NCI-H2107 (cell line): ENCODE results near the gene MBOAT2.
A peak's percentile ranks its signal among the peaks of the same experiment; 100 is the strongest.
"Not testable (repeated sequence)": the region's sequence is repeated elsewhere in the genome, so short reads cannot be mapped to it uniquely, and the experiment has no call there.

ENCODE experiments used
- DNase-seq: peaks from one replicate; lab custom pipeline; 2025; lab: John Stamatoyannopoulos, UW

The MBOAT2 gene

DNA sequence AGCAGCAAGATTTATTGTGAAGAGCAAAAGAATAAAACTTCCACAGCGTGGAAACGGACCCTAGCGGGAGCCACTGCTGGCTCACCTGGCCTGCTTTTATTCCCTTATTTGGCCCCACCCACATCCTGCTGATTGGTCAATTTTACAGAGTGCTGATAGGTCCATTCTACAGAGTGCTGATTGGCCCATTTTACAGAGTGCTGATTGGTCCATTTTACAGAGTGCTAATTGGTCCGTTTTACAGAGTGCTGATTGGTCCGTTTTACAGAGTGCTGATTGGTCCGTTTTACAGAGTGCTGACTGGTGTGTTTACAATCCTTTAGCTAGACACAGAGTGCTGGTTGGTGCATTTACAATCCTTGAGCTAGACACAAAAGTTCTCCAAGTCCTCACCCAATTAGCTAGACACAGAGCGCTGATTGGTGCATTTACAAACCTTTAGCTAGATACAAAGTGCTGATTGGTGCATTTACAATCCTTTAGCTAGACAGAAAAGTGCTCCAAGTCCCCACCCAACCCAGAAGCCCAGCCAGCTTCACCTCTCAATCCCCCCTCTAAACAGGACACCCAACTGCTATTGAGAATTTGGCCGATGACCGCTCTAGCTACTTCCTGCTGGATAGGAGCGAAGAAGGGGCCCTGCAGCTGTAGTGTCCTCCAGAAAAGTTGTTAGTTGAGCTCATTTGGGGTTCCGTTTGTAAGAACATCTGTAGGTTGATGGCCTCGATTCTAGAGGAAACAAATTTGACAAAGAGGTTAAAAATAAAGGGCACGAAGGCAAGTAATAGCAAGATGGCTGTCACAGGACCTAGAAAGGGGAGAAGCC is 108.2 kb downstream of the MBOAT2 start:
- not testable (repeated sequence) for DNase-seq

DNA sequence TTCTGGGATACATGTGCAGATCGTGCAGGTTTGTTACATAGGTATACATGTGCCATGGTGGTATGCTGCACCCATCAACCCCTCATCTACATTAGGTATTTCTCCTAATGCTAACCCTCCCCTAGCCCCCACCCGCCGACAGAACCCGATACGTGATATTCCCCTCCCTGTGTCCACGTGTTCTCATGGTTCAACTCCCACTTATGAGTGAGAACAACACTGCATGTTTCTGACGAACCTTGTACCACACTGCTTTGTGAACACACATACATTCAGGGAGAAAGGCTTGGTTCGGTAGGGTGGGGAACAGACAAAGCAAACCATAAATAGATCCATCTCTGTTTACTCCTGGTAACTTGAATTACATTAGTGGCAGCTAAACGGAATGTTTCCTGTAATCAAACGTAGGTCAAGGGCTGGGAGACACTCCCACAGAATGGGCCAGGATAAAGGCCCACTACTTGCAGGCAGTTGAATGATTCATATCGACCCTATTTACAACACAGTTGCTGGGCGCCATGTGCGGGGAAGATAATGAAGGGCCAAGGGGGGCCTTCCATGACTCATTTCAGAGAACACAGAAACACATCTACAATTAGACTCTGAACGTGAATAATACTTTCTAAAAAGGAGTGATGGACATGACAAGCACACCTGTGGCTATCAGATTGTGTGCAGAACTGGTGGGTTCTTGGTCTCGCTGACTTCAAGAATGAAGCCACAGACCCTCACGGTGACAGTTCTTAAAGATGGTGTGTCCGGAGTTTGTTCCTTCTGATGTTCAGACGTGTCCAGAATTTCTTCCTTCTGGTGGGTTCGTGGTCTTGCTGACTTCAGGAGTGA is 109.3 kb downstream of the MBOAT2 start:
- no peak for DNase-seq

DNA sequence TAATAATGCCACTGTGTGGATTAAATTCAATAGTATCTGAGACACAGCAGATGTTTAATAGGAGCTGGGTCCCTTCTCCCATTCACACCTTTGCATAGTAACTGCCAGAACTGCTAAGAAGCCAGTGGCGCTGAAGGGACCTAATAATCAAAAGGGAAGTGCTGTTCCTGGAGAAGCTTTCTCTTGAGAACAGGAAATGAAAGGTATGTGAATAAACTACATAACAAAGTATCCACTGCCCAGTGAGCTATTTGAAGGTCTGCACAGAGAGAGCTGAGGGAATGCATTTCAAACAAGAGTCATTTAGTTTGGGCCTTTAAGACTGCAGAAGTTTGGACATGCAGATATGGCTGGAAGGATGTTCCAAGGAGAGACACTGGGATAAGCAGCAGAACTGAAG is 110.0 kb downstream of the MBOAT2 start:
- DNase-seq: no peak

DNA sequence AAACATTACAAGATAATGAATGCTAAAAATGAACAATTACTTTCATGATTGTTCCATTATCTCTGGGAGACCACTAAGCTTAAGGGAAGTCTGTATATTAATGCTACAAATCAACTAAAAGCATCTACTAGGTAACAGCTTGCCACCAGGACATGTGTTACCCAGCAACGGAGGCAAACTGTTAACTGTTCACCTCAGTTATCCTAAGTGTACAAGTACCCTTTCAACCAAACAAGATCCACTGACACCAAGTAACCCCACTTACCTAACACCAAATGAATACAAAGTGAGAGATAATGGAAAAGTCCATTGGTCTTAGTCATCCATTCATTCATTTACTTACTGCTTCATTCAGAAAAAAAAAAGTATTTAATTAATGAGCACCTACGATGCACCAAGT is 111.4 kb downstream of the MBOAT2 start:
- DNase-seq: no peak

DNA sequence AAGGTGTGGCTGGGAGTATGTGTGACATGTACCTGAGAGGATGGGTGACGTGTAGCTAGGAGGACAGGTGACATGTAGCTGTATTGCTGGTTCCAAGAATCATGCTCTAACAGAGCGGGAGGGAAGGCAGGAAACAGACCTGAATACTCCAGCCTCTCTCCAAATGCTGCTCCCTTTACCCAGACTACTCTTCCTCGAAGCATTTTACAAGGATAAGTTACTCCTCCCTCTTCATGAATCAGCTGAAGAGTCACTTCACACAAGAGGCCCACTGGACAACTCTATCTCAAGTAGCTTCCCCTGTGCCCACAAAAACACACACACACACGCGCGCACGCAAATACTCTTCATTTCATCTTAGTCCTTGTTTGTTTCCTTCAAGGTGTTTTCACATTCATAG is 113.5 kb downstream of the MBOAT2 start:
- no peak for DNase-seq

DNA sequence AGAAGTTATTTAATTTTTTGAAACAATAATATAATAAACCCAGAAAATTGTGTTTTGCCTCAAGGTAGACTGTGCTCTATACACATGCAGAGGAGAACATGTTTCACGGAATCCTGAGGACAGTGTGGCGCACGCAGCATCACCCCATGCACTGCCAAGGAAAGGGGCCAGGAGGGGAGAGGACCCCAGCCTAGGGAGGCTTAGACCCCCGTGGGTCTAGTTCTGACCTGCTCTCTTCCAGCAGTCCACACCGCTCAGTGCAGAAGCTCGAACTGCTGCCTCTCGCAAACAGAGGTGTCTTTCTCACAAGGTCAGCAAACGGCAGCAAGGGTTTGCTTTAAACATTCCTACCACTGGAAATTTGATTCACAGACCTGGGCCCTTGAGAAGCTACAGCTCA is 114.5 kb downstream of the MBOAT2 start:
- DNase-seq: no peak

DNA sequence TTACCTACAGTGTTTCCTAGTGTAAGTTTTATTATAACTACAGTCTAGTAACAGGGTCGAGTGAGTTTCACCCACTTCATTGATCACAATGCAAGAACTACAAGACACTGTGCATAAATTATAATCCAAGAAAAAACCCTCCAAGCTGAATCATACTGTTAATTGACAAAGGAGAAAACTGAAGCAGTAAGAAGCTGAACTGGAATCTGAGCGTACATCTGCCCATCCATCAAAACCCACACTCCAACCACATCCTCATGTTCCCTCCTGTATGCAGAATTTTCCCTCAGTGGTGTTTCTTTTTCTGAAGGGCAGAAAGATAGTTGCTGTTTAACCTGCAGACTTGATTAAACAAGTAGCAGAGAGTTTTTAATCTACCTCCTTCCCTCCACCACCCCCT is 116.6 kb downstream of the MBOAT2 start:
- DNase-seq: no peak

DNA sequence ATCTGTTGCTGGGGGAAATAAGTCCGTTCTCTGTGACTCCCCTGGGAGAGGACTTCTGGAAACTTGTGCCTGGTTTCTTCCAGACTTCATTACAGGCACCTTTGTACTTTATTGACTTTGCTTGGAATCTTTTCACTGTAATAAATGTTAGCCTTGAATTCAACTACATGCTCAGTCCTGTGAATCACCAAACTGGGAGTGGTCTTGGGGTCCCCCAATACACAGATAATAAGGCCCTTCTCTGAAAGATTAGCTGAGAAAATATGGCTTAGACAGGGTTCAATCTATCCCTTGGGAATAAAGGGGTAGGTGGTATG is 117.3 kb downstream of the MBOAT2 start:
- DNase-seq: no peak

DNA sequence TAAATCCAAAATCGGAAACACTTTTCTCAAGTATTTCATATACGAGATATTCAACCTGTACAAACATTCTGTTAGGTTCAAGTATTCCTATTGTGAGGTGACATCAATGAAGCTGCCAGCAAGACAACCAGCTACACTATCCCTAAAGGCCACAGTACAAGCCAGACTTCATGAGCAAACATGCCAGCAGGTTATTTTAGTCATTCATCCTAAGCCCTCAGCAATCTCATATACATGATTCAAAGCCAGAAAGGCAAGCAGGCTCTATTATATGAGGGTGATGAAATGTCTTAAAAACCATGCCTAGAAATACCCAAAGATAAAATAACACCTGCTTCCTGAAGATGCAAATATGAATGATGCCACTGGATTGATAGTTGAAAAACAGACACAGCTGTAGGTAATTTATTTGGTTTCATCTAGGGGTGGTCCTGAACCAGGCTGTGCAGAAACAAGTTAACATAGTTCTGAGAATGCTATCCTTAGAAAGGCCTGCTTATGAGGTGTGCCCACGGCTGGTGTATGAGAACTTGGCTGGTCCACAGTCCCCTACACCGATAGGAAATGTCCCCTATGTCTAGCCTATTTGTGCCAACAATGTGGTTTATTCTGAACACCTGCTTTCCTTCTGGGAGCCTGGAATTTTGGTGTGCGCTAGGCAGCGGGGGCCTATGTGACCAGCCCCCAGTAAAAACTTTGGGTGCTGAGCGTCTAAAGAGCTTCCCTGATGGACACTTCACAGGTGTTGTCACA is 117.9 kb downstream of the MBOAT2 start:
- DNase-seq: no peak

DNA sequence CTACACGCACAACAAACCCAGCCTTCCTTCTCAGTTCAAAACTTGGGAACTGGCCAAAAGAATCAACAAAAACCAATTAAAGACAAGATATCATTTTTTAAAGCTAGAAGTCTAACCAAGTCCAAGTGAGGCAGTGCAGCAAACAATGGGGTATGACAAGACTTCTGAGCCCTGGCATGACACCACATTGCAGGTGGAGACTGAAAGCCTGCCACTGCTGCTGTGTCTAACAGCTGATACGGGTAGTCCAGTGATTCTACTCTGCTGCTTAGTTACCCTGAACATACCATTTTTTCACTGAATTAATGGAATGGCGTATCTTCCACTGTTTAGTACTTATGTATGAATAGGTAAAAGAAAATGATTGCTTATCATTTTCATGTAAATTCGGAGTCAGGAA is 118.7 kb downstream of the MBOAT2 start:
- DNase-seq: no peak

DNA sequence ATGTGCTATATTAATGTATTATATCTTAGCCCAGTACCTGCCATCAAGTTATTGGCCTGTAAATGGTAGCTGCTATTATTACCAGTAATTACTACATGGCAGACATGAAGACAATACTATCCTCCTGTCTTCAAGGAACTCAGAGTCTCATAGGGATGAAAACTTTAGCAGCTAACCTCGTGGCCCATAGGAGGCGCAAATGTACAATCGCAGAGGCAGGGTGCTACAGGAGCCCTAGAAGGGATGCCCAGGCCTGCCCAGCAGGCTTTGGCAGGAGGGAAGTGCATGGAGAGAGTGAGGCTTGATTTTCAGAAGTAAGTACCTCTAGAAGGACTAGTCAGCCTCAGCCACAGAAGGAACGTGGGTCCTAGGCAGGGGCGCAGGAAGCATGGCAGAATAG is 121.4 kb downstream of the MBOAT2 start:
- no peak for DNase-seq

DNA sequence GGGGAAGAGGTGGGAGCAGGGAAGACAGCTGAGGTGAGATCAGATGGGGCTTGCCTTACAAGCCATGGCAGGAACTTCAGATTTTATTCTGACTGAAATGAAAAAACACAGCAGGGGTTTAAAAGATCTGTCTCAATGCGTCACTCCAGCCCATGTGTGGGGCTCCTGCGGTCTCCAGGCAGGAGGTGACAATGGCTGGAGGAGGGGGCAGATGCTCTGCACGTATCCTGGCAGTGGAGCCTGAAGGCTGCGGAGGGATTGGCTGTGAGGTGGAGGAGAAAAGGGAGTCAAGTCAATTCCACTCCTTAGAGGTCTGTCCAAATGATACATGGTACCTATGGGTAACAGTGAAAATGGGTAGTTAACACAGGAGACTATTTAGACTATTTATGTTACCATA is 125.6 kb downstream of the MBOAT2 start:
- DNase-seq: no peak

DNA sequence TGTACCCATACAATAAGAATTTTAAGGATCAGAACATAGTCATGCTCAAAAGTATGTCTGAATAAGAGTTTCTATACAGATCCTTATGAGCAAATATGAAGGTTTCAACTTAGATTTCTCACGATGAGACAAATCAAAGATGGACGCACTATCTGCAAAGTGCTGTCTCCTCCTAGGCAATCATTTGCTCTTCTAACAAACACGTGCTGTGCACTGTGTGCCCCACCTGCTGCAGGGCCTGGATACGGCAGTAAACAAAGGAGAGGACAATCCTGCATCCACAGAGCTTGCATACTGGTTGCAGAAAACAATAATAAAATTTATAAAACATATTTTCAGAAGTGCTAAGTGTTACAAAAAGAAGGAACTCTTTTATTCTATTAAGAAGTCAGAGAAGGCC is 126.2 kb downstream of the MBOAT2 start:
- no peak for DNase-seq

DNA sequence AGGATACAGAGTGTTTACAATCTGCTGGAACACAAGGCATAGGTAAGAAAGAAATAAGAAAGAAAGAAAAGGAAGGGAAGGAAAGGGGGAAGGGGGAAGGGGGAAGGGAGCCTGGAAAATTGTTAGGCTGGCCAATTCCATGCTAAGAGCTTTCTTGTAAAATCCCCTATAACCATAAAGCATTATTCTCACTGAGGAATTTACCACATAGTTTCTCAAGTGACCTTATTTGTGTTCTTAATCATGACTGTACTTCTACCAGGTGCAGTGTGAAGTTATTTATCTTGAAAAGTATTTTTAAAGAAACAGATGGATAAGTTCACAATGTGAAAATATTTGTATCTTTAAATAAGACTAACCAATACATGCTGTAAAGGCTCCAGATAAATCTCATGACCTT is 126.9 kb downstream of the MBOAT2 start:
- no peak for DNase-seq

DNA sequence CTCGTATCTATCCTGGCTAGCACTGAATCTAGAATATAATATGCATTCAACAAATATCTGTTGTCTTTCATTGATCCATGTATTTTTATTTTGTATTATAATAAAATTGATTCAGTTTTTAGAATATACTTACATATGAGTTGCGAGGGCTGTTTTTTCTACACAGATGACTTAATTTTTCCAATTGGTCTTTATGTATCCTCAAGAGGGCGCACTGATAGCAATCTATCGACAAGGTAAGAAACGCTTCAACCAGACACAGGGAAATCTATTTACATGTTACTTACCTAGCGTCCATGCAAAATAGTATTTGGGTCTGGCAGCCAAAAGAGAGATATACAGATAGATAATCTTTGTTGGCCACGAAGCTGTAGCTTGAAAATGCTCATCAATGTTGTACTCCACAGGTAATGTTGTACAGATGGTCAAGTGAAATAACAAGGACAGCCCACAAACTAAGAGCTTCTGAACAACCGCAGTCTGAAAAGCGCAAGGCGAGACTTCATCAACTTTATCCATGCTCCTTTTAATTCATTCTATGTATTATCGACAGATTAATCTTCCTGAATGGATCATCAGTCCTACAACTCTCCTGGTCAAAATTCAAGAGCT is 130.6 kb downstream of the MBOAT2 start:
- peak; percentile 27 for DNase-seq

DNA sequence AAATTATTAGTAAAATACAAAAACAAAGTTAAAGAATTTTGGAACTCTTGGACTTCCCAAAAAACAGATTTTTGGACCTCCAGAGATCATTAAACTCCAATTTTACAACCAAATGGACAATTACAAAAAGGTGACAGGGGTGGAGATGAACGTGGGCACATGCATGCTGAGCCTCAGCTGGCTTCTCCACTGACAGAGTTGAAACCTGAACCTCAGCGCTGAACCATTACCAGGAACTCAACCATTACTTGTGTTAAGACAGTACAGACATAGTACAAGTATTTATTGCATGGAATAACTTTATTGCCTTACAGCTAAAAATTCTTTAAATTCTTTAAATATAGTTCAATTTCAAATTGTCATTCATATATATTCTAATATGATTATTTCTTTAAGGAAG is 133.0 kb downstream of the MBOAT2 start:
- no peak for DNase-seq

DNA sequence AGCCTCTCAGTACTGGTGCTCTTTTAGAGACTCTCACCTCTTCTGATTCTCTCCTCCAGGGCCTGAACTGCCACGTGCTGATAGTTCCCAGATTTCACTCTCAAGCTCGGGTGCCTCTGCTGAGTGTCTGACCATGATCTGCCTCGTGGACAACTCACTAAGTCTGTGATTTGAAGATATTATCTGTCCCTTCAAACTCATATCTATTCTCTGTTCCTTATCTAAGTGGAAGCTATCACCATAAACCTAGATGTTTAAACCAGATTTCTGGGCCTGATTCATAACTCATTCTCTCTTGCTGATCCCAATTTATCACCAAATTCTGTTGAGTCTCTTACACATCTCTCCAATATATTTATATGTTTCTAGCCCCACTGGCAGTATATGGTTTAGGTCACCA is 136.1 kb downstream of the MBOAT2 start:
- DNase-seq: no peak

DNA sequence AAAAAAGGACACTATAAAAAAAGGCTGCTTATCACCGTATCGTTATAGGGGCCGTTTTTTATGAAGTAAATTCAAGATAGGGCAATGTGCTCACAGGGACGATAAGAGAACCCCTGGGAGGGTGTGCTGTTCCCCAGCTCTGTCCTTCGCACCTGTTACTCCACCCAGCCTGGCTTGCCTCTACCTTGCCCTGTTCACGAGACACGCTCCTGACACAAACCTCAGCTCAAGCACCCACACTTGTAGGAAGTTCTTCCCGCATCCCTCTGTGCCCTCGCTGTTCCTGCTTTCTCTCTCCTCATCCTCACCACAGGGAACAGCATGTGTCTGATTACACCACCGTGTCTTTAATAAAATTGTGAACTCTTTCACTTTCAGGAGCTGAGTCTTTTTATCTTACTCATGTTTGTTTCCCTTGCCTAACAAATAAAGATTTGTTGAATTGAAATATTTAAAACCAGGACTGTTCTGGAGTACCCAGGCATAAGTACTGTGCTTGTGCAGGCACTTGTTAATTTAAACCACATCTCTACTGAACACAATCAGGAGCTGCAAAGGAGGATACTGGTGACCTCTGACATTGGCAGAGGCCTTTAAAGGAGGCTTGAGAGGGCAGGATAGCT is 140.0 kb downstream of the MBOAT2 start:
- DNase-seq: no peak

DNA sequence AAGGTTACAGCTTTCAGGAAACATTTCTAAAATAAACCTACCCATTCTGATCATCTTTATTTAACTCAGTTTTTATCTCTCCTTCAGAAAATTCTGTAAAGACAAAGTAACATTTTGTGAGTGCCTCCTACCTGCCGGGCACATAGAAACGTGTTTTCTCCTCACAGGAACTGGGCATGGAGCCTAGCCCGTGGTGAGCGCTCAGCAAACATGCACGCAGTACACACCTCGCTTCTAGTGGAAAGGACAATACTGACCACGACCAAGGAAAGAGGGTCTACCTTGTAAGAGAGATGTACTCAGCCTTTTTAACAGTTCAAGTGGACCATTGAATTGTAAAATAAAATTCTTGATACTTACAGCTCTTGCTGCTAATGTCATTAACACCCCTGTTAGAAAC is 141.3 kb downstream of the MBOAT2 start:
- no peak for DNase-seq

DNA sequence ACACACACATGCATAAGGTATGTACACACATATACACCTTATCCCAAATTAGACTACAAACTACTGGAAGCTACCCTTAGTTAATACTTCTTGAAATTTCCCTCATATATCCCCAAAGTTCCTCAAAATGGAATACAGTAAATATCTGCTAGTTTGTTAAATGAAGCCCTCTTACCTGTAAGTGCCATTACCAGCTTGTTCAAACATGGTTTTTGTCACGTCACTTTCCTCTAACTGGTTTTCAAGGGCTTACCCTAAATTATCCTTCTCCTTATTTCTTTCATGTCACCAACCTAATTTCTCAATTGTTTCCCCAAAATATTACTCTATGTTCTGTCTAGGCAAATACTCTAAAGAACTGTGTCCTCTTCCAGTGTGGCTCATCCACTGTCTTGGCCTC is 141.7 kb downstream of the MBOAT2 start:
- DNase-seq: no peak

DNA sequence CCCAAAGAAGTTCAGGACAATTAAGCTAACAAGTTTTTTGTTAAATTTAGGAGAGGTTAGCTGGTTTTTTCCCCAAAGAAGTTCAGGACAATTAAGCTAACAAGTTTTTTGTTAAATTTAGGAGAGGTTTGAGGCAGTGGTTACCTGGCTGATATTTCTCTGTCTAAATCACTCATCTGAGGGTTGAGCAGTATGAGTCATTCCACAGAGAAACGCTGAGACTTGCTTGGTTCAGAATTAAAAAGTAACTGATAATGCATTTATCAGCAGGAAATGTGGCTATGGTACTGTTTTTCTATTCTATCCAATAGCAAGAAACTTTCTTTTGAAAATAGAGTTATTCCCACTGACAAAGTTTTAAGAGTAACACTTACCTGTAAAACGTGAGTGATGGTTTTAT is 143.2 kb downstream of the MBOAT2 start:
- DNase-seq: no peak

DNA sequence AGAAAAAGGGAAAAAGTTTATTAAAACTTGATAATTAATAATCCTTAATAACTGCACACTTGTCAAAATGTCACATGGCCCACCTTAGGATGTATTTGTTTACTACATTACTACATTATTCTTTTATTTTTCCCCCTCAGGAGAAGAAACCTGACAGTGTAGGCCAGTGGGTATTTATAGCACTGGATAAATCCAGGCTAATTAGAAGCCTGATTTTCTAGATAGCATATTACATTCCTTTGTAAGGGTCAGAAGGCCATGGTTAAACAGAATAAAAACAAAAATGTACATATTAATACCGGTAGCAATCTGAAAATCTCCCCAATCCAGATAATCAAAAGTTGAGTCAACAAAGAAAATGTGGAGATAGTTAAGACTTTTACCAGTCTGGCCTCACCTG is 144.6 kb downstream of the MBOAT2 start:
- DNase-seq: no peak
